SH-SY5Y (cell line): Measurements from ENCODE around the gene ANKRD34B.

ENCODE experiments used
- GATA2 ChIP-seq: IDR thresholded peaks from 2 replicates; pipeline ENCODE4 v1.6.1; 2011; ENCODE audit warnings: mild to moderate bottlenecking, low read depth, low read length
- GATA3 ChIP-seq: IDR thresholded peaks from 2 replicates; pipeline ENCODE4 v1.6.1; 2011; ENCODE audit warnings: low read depth, mild to moderate bottlenecking, low read length, moderate library complexity

DNA sequence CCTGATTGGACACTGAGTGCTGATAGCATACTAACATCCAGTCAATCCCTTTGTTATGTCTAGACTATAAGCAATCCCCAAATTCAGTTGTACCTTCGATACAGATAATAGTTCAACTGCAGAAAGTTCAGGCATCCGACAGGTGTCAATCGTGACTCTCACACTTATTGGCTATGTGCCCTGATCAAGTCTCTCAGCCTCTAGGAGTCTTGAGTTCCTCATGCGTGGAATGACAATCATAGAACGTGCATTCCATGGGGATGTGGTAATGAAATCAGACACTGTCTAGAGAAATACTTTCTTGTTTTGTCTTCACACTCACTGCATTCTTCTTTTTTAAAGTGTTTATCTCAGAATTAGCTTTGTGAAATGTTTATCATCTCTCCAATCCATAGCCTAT, 4.8 kb downstream of the ANKRD34B start:
- TF ChIP-seq GATA2, result no peak
- TF ChIP-seq GATA3, result no peak
